OCI-LY7 (cell line): ENCODE results near the gene AKAP13. TPM values are rescaled to one million over a fixed set of nuclear protein-coding genes. Genes with fewer than 3 reads are reported as not detected.

Experiments
- BruUV-seq: library from RNA; stranded (reverse); fragments of 400-500 nt; replicated peaks from 2 replicates; lab custom pipeline; 2021; lab: Mats Ljungman, UMichigan
- CTCF ChIA-PET: fragments of 300-600 bp; sonication (Branson Sonifier 250); formaldehyde crosslinking; loops from one replicate; lab custom pipeline; 2022; ENCODE audit warnings: antibody characterized with exemption; ENCODE audit not compliant: unreplicated experiment; lab: Charles Lee
- POLR2A ChIA-PET: fragments of 300-600 bp; sonication (Branson Sonifier 250); formaldehyde crosslinking; loops from one replicate; lab custom pipeline; 2022; ENCODE audit warnings: antibody characterized with exemption; lab: Charles Lee
- DNase-seq: peaks from one replicate; pipeline ENCODE4 v3.0.0-alpha.2; 2015; ENCODE audit warnings: low spot score
- H2AFZ ChIP-seq: fragments of 200-600 bp; sonication (generic), shearing (Covaris generic); 2 replicates; pipeline ENCODE4 v1.6.1; 2014; ENCODE audit warnings: mild to moderate bottlenecking, antibody characterized with exemption, low read length, moderate library complexity
- H3K27ac ChIP-seq: fragments of 200-600 bp; sonication (generic); 2 replicates; pipeline ENCODE4 v1.5.1; 2014; ENCODE audit warnings: mixed run types, low read depth, mild to moderate bottlenecking, moderate library complexity, low read length, inconsistent platforms; ENCODE audit not compliant: poor library complexity, severe bottlenecking
- H3K36me3 ChIP-seq: fragments of 200-600 bp; sonication (generic); 2 replicates; pipeline ENCODE4 v1.6.1; 2014; ENCODE audit warnings: mild to moderate bottlenecking, antibody characterized with exemption, low read length, moderate library complexity, mixed read lengths; ENCODE audit not compliant: insufficient read depth
- H3K4me1 ChIP-seq: fragments of 200-600 bp; sonication (generic); 2 replicates; pipeline ENCODE4 v1.5.1; 2014; ENCODE audit warnings: mild to moderate bottlenecking, low read length; ENCODE audit not compliant: insufficient read depth, poor library complexity, severe bottlenecking
- H3K4me2 ChIP-seq: fragments of 200-600 bp; sonication (generic); 2 replicates; pipeline ENCODE4 v1.6.1; 2014; ENCODE audit warnings: mild to moderate bottlenecking, low read length
- H3K4me3 ChIP-seq: fragments of 200-600 bp; sonication (generic); 2 replicates; pipeline ENCODE4 v1.5.1; 2014; ENCODE audit warnings: mild to moderate bottlenecking, low read depth, low read length; ENCODE audit not compliant: poor library complexity, severe bottlenecking
- H3K79me2 ChIP-seq: fragments of 200-600 bp; sonication (generic); 2 replicates; pipeline ENCODE4 v1.6.1; 2016; ENCODE audit warnings: low read depth, mild to moderate bottlenecking, low read length, moderate library complexity, mixed read lengths; ENCODE audit not compliant: insufficient read depth
- H3K9me2 ChIP-seq: fragments of 200-600 bp; sonication (generic); 2 replicates; pipeline ENCODE4 v1.6.1; 2016; ENCODE audit warnings: mild to moderate bottlenecking, low read length, mixed read lengths; ENCODE audit not compliant: insufficient read depth
- H3K9me3 ChIP-seq: fragments of 200-600 bp; sonication (generic); 2 replicates; pipeline ENCODE4 v1.6.1; 2014; ENCODE audit warnings: mild to moderate bottlenecking, mixed run types, low read length, mixed read lengths
- H4K20me1 ChIP-seq: fragments of 200-600 bp; sonication (generic); 2 replicates; pipeline ENCODE4 v1.6.1; 2014; ENCODE audit warnings: mild to moderate bottlenecking, antibody characterized with exemption, low read length, moderate library complexity, mixed read lengths; ENCODE audit not compliant: insufficient read depth
- CTCF ChIP-seq: fragments of 200-600 bp; sonication (generic); conservative IDR thresholded peaks from 2 replicates; pipeline ENCODE4 v1.5.1; 2014; ENCODE audit warnings: mild to moderate bottlenecking, antibody characterized with exemption, low read length, moderate library complexity, mixed read lengths
- EZH2phosphoT487 ChIP-seq: fragments of 200-600 bp; sonication (generic); IDR thresholded peaks from 2 replicates; pipeline ENCODE4 v1.6.1; 2018; ENCODE audit warnings: low read depth, borderline replicate concordance, mild to moderate bottlenecking, mixed run types, antibody characterized with exemption, low read length, moderate library complexity, mixed read lengths
- intact Hi-C: fragments of 100-400 bp; cut with micrococcal nuclease; formaldehyde crosslinking; loops from one replicate; pipeline ENCODE4 v1.10.0; 2022; ENCODE audit not compliant: unreplicated experiment
- total RNA-seq, 2 experiments: library from RNA; depleted of rRNA in 1 of 2; stranded (reverse); fragments of >200 nt in 1 of 2; shearing (Covaris generic) in 1 of 2; gene quantifications; 2 replicates each; pipeline ENCODE4 v1.2.3, GENCODE V29; 2014 to 2022

AKAP13 gene
- total RNA-seq, 2 experiments from 2014 or later = 140 to 250 TPM

DNA sequence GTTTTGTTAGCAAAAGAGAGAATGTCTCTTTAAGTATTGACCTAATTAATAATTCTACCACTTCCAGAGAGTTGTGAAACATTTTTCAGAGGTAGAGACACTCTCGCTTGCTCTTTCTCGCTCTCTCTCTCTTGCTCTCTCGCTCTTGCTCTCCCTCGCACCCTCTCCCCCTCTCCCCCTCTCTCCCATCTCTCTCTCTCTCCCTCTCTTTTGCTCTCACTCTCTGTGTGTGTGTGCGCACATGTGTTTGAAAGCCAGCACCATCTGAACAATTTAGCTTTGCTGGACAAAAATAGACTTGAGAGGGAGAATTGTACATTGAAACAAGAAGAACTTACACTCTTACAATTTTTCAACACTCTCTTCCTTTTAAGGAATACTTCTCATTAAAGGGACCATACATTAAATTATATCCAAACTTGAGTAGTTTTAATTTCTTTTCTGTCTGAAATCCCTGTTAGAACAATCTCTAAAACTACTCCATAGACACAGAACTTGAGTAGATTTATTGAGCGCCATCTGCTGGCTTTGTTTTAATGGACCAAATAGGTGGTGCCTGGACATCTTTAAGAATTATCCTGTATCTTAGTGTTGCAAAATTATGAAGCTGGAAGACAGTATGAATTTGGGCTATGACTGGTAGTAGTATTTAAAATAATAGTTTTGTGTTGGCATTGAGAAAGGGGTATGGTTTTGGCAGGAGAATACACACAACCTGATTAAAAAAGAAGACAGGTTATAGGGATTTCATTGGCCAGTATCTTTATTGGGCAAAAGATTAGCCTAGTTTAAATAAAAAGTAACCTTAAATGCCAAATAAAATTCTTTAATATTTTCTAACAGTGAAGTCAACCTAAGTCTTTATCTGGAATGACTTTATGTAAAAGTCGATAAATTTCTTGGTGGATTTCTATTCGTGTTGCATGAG is 124.6 kb downstream of the AKAP13 start:
- no TSS peak for BruUV-seq
- Histone ChIP-seq H3K4me1 (peaks cover 31% of the 10 kb centered on the region), H3K9me3 (no peaks in the 10 kb centered on the region), H3K9me2 (no peaks in the 10 kb centered on the region), H3K36me3 (no peaks in the 10 kb centered on the region), H3K79me2 (peaks cover 94% of the 10 kb centered on the region), H3K27ac (peak overlapping the region; percentile 27), H3K4me3 (no peak overlapping the region), H2AFZ (no peak overlapping the region), H4K20me1 (peaks cover 28% of the 10 kb centered on the region), H3K4me2 (peak overlapping the region; percentile 3; the same call in 1 of the 2 replicates)
- peak; percentile 78 for DNase-seq
- intact Hi-C loops = loop anchor here (1.0 to 5.0 kb wide), 3 partner anchors 77 to 209 kb away; no protein-coding TSS in a partner anchor
- TF ChIP-seq CTCF = peak; percentile 99
- no peak for TF ChIP-seq EZH2phosphoT487
- POLR2A ChIA-PET = interaction anchor here (1.0 to 1.2 kb wide), 4 partner anchors 24 to 206 kb away, joined by 3 to 4 read pairs (median 4); no protein-coding TSS in a partner anchor
- CTCF ChIA-PET = interaction anchor here (0.6 to 1.3 kb wide), 3 partner anchors 101 to 177 kb away, joined by 3 read pairs; no protein-coding TSS in a partner anchor

GRCh38 chr15:85507114-85507513 is 126.7 kb downstream of the AKAP13 start:
- H3K79me2 ChIP-seq = peaks cover 94% of the 10 kb centered on the region
- ChIA-PET CTCF (no interaction called here), POLR2A (interaction anchor here (0.7 to 1.0 kb wide), 2 partner anchors 9 to 143 kb away, joined by 3 read pairs; no protein-coding TSS in a partner anchor)
- no peaks in the 10 kb centered on the region for H3K36me3 ChIP-seq
- H3K27ac ChIP-seq = no peak overlapping the region
- H2AFZ ChIP-seq = no peak overlapping the region
- BruUV-seq = no TSS peak
- intact Hi-C loops = loop anchor here (5.0 kb wide), 1 partner anchor 75 kb away; no protein-coding TSS in a partner anchor
- no peaks in the 10 kb centered on the region for H3K9me2 ChIP-seq
- H3K4me1 ChIP-seq = peaks cover 27% of the 10 kb centered on the region
- no peak overlapping the region for H3K4me3 ChIP-seq
- DNase-seq = no peak
- TF ChIP-seq EZH2phosphoT487 (no peak), CTCF (no peak)
- peaks cover 19% of the 10 kb centered on the region; the same call in 1 of the 2 replicates for H4K20me1 ChIP-seq
- no peak overlapping the region for H3K4me2 ChIP-seq
- no peaks in the 10 kb centered on the region for H3K9me3 ChIP-seq
